ENCODE measurements around the gene OR9I1. TPM values are rescaled to one million over a fixed set of nuclear protein-coding genes. Genes with fewer than 3 reads are reported as not detected.

OR9I1 gene
- total and polyA plus RNA-seq, 2 of the 13 experiments (the other 11 are each of a cell fraction or from before 2014, with no cell fraction given): not detected

DNA sequence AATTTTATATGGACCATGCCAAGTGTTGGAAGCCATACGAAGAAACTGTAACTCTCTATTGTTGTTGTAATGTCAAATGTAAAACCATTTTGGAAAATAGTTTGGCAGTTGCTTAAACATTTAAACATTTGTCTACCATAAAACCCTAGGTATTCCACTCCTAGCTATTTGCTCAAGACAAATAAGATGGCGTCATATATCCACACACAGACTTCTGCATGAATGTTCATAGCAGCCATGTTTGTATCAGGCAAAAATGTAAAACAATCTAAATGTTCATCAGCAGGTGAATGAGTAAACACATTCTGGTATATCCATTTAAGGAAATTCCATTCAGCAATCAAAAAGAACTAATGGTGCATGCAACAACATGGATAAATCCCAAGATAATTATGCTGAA lies 27.9 kb downstream of the OR9I1 start:
- DNase-seq (ENCODE audit: low spot score): no peak
- Histone ChIP-seq H3K36me3 (replicated peaks in 1 of 2; ENCODE audit: control insufficient read depth in 1 of 2, insufficient read depth in 2 of 2, low read length in 2 of 2) (no peaks in the 10 kb centered on the region), H3K79me2 (ENCODE audit: insufficient read depth, low read length) (no peaks in the 10 kb centered on the region), H3K27me3 (ENCODE audit: control insufficient read depth in 1 of 2, insufficient read depth in 2 of 2, low read length in 2 of 2) (no peaks in the 10 kb centered on the region), H3K9ac (ENCODE audit: insufficient read depth, low read depth, low read length) (no peak overlapping the region), H3K9me3 (ENCODE audit: low read length) (peaks cover 6% of the 10 kb centered on the region; the same call in 1 of the 2 replicates), H4K20me1 (ENCODE audit: insufficient read depth, low read length) (no peaks in the 10 kb centered on the region), H3K27ac (ENCODE audit: extremely low read length, insufficient read depth, low read length) (no peak overlapping the region), H2AFZ (ENCODE audit: low read length) (no peak overlapping the region), H3K4me1 (ENCODE audit: insufficient read depth, low read length) (no peaks in the 10 kb centered on the region), H3K4me2 (ENCODE audit: low read depth, low read length) (no peak overlapping the region), H3K4me3 (replicated peaks in 1 of 3; ENCODE audit: insufficient read depth in 1 of 3, low read depth in 2 of 3, low read length in 3 of 3) (no peak overlapping the region)
- in situ Hi-C loops (cut with HindIII; ENCODE audit: extremely low pct_ligation_motif_present, low pct_unique_long_range_greater_than_20kb): no loop called here
- 0% methylated on average over 2 of the region's 2 CpGs for WGBS (ENCODE audit: low lambda C conversion rate)
- POLR2A ChIA-PET: no interaction called here
- no peak for FAIRE-seq
- CTCF ChIA-PET (ENCODE audit: low intra/inter-chr PET ratio, low total read pairs): no interaction called here
- no peak for ATAC-seq
- intact Hi-C loops (cut with micrococcal nuclease; ENCODE audit: unreplicated experiment): no loop called here
- TF ChIP-seq GATAD1 (CRISPR knock-in tag; IDR thresholded peaks at IDR 0.05): no peak
- no peak for TF ChIP-seq ZFP36L2 (CRISPR knock-in tag; IDR thresholded peaks at IDR 0.05)
- no peak for TF ChIP-seq FOXA3 (CRISPR knock-in tag; IDR thresholded peaks at IDR 0.05)
- TF ChIP-seq ATAD3A (CRISPR knock-in tag; IDR thresholded peaks at IDR 0.05): no peak
- TF ChIP-seq ZFP90 (CRISPR knock-in tag; IDR thresholded peaks at IDR 0.05; ENCODE audit: borderline replicate concordance): no peak
- no peak for TF ChIP-seq ZC3H4 (CRISPR knock-in tag; IDR thresholded peaks at IDR 0.05; ENCODE audit: borderline replicate concordance)
- no peak for TF ChIP-seq RFX1 (IDR thresholded peaks at IDR 0.05)
- TF ChIP-seq, protein P1, sequence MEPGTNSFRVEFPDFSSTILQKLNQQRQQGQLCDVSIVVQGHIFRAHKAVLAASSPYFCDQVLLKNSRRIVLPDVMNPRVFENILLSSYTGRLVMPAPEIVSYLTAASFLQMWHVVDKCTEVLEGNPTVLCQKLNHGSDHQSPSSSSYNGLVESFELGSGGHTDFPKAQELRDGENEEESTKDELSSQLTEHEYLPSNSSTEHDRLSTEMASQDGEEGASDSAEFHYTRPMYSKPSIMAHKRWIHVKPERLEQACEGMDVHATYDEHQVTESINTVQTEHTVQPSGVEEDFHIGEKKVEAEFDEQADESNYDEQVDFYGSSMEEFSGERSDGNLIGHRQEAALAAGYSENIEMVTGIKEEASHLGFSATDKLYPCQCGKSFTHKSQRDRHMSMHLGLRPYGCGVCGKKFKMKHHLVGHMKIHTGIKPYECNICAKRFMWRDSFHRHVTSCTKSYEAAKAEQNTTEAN (CRISPR knock-in tag; conservative IDR thresholded peaks at IDR 0.05): no peak
- no peak for TF ChIP-seq RARA (CRISPR knock-in tag; IDR thresholded peaks at IDR 0.05)
- no TSS peak for BruUV-seq (replicated peaks)

GRCh38 chr11:58086528-58086927 lies 38.8 kb downstream of the OR9I1 start:
- BruUV-seq (replicated peaks): no TSS peak
- H3K4me3 ChIP-seq (replicated peaks in 1 of 3; ENCODE audit: insufficient read depth in 1 of 3, low read depth in 2 of 3, low read length in 3 of 3): no peak overlapping the region
- ATAC-seq (no peak), DNase-seq (ENCODE audit: low spot score) (no peak), FAIRE-seq (no peak)
- in situ Hi-C loops (cut with HindIII; ENCODE audit: extremely low pct_ligation_motif_present, low pct_unique_long_range_greater_than_20kb): no loop called here
- ChIA-PET POLR2A (no interaction called here), CTCF (ENCODE audit: low intra/inter-chr PET ratio, low total read pairs) (no interaction called here)
- H3K27ac ChIP-seq (ENCODE audit: extremely low read length, insufficient read depth, low read length): no peak overlapping the region
- H4K20me1 ChIP-seq (ENCODE audit: insufficient read depth, low read length): no peaks in the 10 kb centered on the region
- no peaks in the 10 kb centered on the region for H3K4me1 ChIP-seq (ENCODE audit: insufficient read depth, low read length)
- intact Hi-C loops (cut with micrococcal nuclease; ENCODE audit: unreplicated experiment): no loop called here
- H3K36me3 ChIP-seq (replicated peaks in 1 of 2; ENCODE audit: control insufficient read depth in 1 of 2, insufficient read depth in 2 of 2, low read length in 2 of 2): no peaks in the 10 kb centered on the region
- no peak overlapping the region for H3K4me2 ChIP-seq (ENCODE audit: low read depth, low read length)
- 0 out of 5 replicates have a peak, but pooled peaks cover 0 to 3% of the 10 kb centered on the region in 2 experiments for H3K27me3 ChIP-seq (ENCODE audit: control insufficient read depth in 1 of 2, insufficient read depth in 2 of 2, low read length in 2 of 2)
- H3K9ac ChIP-seq (ENCODE audit: insufficient read depth, low read depth, low read length): no peak overlapping the region
- 0% methylated on average over 2 of the region's 2 CpGs for WGBS (ENCODE audit: low lambda C conversion rate)
- no peak overlapping the region for H2AFZ ChIP-seq (ENCODE audit: low read length)
- no peaks in the 10 kb centered on the region for H3K79me2 ChIP-seq (ENCODE audit: insufficient read depth, low read length)
- H3K9me3 ChIP-seq (ENCODE audit: low read length): no peaks in the 10 kb centered on the region
- TF ChIP-seq, protein P2, sequence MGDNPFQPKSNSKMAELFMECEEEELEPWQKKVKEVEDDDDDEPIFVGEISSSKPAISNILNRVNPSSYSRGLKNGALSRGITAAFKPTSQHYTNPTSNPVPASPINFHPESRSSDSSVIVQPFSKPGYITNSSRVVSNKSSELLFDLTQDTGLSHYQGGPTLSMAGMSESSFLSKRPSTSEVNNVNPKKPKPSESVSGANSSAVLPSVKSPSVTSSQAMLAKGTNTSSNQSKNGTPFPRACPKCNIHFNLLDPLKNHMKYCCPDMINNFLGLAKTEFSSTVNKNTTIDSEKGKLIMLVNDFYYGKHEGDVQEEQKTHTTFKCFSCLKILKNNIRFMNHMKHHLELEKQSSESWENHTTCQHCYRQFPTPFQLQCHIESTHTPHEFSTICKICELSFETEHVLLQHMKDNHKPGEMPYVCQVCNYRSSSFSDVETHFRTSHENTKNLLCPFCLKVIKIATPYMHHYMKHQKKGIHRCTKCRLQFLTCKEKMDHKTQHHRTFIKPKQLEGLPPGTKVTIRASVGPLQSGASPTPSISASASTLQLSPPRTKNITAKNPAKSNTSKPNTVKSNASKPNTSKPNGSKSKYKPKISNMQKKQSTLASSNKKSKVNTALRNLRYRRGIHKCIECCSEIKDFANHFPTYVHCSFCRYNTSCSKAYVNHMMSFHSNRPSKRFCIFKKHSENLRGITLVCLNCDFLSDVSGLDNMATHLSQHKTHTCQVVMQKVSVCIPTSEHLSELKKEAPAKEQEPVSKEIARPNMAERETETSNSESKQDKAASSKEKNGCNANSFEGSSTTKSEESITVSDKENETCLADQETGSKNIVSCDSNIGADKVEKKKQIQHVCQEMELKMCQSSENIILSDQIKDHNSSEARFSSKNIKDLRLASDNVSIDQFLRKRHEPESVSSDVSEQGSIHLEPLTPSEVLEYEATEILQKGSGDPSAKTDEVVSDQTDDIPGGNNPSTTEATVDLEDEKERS (CRISPR knock-in tag; IDR thresholded peaks at IDR 0.05): no peak
- TF ChIP-seq ETV5 (CRISPR knock-in tag; IDR thresholded peaks at IDR 0.05; ENCODE audit: borderline replicate concordance) (no peak), ZFP90 (CRISPR knock-in tag; IDR thresholded peaks at IDR 0.05; ENCODE audit: borderline replicate concordance) (no peak), CREM (IDR thresholded peaks at IDR 0.05) (no peak), CREM (CRISPR knock-in tag; IDR thresholded peaks at IDR 0.05) (no peak), JARID2 (CRISPR knock-in tag; IDR thresholded peaks at IDR 0.05; ENCODE audit: insufficient replicate concordance) (no peak), ZNF501 (CRISPR knock-in tag; IDR thresholded peaks at IDR 0.05) (no peak), U2AF2 (IDR thresholded peaks at IDR 0.05; ENCODE audit: low read depth, low read length) (no peak), HNRNPUL1 (IDR thresholded peaks at IDR 0.05; ENCODE audit: low read depth, low read length) (no peak), ZNF460 (CRISPR knock-in tag; IDR thresholded peaks at IDR 0.05; ENCODE audit: borderline replicate concordance) (no peak)
